GM12892 (cell line): ENCODE data around the gene MTFR1L.

Experiments used
- POLR2A ChIP-seq: IDR thresholded peaks from 2 replicates; pipeline ENCODE4 v1.6.1; 2011; ENCODE audit warnings: low read depth, low read length, control low read depth
- TAF1 ChIP-seq: IDR thresholded peaks from 2 replicates; pipeline ENCODE4 v1.6.1; 2011; ENCODE audit warnings: low read depth, mild to moderate bottlenecking, control low read depth, low read length, borderline replicate concordance

GRCh38 chr1:25802915-25803314, 16.8 kb upstream of the MTFR1L start:
- TF ChIP-seq TAF1 (no peak), POLR2A (no peak)
